Activated naive CD8-positive, alpha-beta T cell treated with anti-CD3 and anti-CD28 coated beads, Interleukin-2, amount 50 U/mL, for 24 hours (primary cell): ENCODE measurements around the gene EML5.
"Not testable (repeated sequence)": the region's sequence is repeated elsewhere in the genome, so short reads cannot be mapped to it uniquely, and the experiment has no call there.

Source experiments
- ATAC-seq: fragments of 150-1000 bp; cut with Tn5 transposase; one replicate; pipeline ENCODE4 v1.10.0; 2021
- DNase-seq: peaks from one replicate; pipeline ENCODE4 v3.0.0; 2021
- H3K27ac Mint-ChIP-seq: one replicate; pipeline ENCODE4 v1.8.0; 2021; ENCODE audit warnings: mild to moderate bottlenecking, mixed read lengths
- H3K27me3 Mint-ChIP-seq: one replicate; pipeline ENCODE4 v1.8.0; 2021; ENCODE audit warnings: mixed read lengths
- H3K36me3 Mint-ChIP-seq: one replicate; pipeline ENCODE4 v1.8.0; 2021; ENCODE audit warnings: low read depth, mixed read lengths
- H3K4me1 Mint-ChIP-seq: one replicate; pipeline ENCODE4 v1.8.0; 2021; ENCODE audit warnings: mixed read lengths
- H3K4me3 Mint-ChIP-seq: one replicate; pipeline ENCODE4 v1.8.0; 2021; ENCODE audit warnings: mild to moderate bottlenecking, moderate library complexity, mixed read lengths
- H3K9me3 Mint-ChIP-seq: one replicate; pipeline ENCODE4 v1.8.0; 2021; ENCODE audit warnings: mixed read lengths

The EML5 gene

GRCh38 chr14:88823968-88824313 lies 31.2 kb upstream of the EML5 start:
- Mint-ChIP-seq H3K4me1 (peaks cover 12% of the 10 kb centered on the region), H3K36me3 (no peaks in the 10 kb centered on the region), H3K9me3 (no peaks in the 10 kb centered on the region), H3K27me3 (peaks cover 3% of the 10 kb centered on the region), H3K27ac (peak overlapping the region; percentile 98), H3K4me3 (peak overlapping the region; percentile 95)
- DNase-seq = no peak
- no peak for ATAC-seq

GRCh38 chr14:88821888-88822287 lies 29.1 kb upstream of the EML5 start:
- no peak overlapping the region for H3K27ac Mint-ChIP-seq
- H3K4me3 Mint-ChIP-seq = no peak overlapping the region
- DNase-seq (no peak), ATAC-seq (no peak)
- H3K4me1 Mint-ChIP-seq = peaks cover 12% of the 10 kb centered on the region
- H3K27me3 Mint-ChIP-seq = peaks cover 9% of the 10 kb centered on the region
- H3K36me3 Mint-ChIP-seq = no peaks in the 10 kb centered on the region
- H3K9me3 Mint-ChIP-seq = no peaks in the 10 kb centered on the region

DNA sequence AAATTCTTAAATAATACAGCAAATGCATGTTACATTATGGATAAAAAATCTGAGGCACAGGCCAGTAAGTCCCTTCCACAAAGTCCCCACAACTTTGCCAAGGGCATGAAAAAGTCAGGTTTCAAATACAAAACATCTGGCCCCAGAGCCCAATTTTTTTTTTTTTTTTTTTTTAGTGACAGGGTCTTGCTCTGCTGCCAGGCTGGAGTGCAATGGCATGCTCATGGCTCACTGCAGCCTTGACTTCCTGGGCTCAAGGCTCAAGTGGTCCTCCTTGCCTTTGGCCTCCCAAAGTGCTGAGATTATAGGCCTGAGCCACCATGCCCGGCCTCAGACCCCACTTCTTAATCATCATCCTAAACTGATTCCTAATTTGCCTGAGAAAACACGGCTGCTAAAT lies 28.6 kb upstream of the EML5 start:
- no peak for ATAC-seq
- DNase-seq = no peak
- Mint-ChIP-seq H3K9me3 (no peaks in the 10 kb centered on the region), H3K27me3 (peaks cover 9% of the 10 kb centered on the region), H3K27ac (no peak overlapping the region), H3K36me3 (no peaks in the 10 kb centered on the region), H3K4me1 (peaks cover 12% of the 10 kb centered on the region), H3K4me3 (no peak overlapping the region)

- H3K27me3 Mint-ChIP-seq, H3K27ac Mint-ChIP-seq, ATAC-seq, H3K36me3 Mint-ChIP-seq, H3K4me1 Mint-ChIP-seq, DNase-seq, H3K9me3 Mint-ChIP-seq, H3K4me3 Mint-ChIP-seq: not testable (repeated sequence)
These were observed 26.9 kb upstream of the EML5 start for GRCh38 chr14:88819674-88820073.

DNA sequence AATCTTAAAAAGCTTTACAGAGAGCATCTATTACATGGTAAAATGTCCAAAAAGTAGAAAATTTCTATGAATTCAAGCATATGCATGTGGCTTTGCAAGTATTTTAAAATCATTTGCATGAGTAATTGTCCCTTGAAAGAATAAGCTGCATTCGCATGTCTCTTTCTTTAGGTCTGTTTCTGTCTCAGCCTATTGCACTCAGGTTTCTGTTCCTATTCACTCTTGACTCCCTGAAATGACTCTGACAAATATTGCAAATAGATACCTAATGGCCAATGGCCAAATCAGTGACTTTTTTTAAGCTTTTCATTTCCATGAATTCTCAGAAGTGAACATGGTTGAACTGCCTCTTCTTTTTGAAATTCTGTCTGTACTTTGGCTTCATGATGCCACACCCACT lies 25.3 kb upstream of the EML5 start:
- no peaks in the 10 kb centered on the region for H3K9me3 Mint-ChIP-seq

GRCh38 chr14:88815980-88816379 lies 23.2 kb upstream of the EML5 start:
- H3K36me3 Mint-ChIP-seq = no peaks in the 10 kb centered on the region
- peaks cover 9% of the 10 kb centered on the region for H3K27me3 Mint-ChIP-seq
- ATAC-seq (no peak), DNase-seq (no peak)
- no peak overlapping the region for H3K4me3 Mint-ChIP-seq
- H3K27ac Mint-ChIP-seq = no peak overlapping the region
- H3K9me3 Mint-ChIP-seq = no peaks in the 10 kb centered on the region
- H3K4me1 Mint-ChIP-seq = no peaks in the 10 kb centered on the region

More for the DNA sequence above, 25.3 kb upstream of the EML5 start:
- Mint-ChIP-seq H3K27me3 (peaks cover 9% of the 10 kb centered on the region), H3K4me3 (no peak overlapping the region), H3K27ac (no peak overlapping the region), H3K4me1 (no peaks in the 10 kb centered on the region), H3K36me3 (no peaks in the 10 kb centered on the region)
- ATAC-seq (no peak), DNase-seq (no peak)

DNA sequence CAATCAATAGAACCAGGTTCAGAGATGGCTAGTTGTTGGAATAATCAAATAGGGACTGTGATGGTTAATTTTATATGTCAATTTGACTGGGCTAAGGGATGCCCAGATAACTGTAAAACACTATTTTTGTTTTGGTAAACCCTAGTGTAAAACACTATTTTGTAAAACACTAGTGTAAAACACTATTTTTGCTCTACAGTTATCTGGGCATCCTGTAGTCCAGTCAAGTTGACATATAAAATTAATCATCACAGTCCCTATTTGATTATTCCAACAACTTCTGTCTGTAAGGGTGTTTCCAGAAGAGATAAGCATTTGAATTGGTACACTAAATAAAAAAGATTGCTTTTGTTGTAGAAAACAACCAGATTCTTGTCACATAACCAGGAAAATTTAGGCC lies 15.6 kb upstream of the EML5 start:
- Mint-ChIP-seq H3K27me3 (peaks cover 18% of the 10 kb centered on the region), H3K27ac (no peak overlapping the region), H3K4me3 (no peak overlapping the region), H3K4me1 (no peaks in the 10 kb centered on the region), H3K9me3 (peaks cover 4% of the 10 kb centered on the region), H3K36me3 (no peaks in the 10 kb centered on the region)
- DNase-seq = no peak
- no peak for ATAC-seq

GRCh38 chr14:88804477-88804876 lies 11.7 kb upstream of the EML5 start:
- H3K9me3 Mint-ChIP-seq = peaks cover 4% of the 10 kb centered on the region
- no peak overlapping the region for H3K27ac Mint-ChIP-seq
- no peaks in the 10 kb centered on the region for H3K4me1 Mint-ChIP-seq
- ATAC-seq = no peak
- no peak for DNase-seq
- no peaks in the 10 kb centered on the region for H3K36me3 Mint-ChIP-seq
- peaks cover 35% of the 10 kb centered on the region for H3K27me3 Mint-ChIP-seq
- H3K4me3 Mint-ChIP-seq = no peak overlapping the region

- H3K4me3 Mint-ChIP-seq = no peak overlapping the region
- no peak for ATAC-seq
- no peaks in the 10 kb centered on the region for H3K4me1 Mint-ChIP-seq
- H3K27me3 Mint-ChIP-seq = peaks cover 35% of the 10 kb centered on the region
- no peak overlapping the region for H3K27ac Mint-ChIP-seq
- DNase-seq = no peak
- H3K36me3 Mint-ChIP-seq = no peaks in the 10 kb centered on the region
- peaks cover 4% of the 10 kb centered on the region for H3K9me3 Mint-ChIP-seq
These were observed 11.3 kb upstream of the EML5 start for GRCh38 chr14:88804035-88804434.

GRCh38 chr14:88802596-88802995 lies 9.8 kb upstream of the EML5 start:
- peaks cover 36% of the 10 kb centered on the region for H3K27me3 Mint-ChIP-seq
- no peaks in the 10 kb centered on the region for H3K36me3 Mint-ChIP-seq
- no peak overlapping the region for H3K27ac Mint-ChIP-seq
- ATAC-seq = no peak
- no peak overlapping the region for H3K4me3 Mint-ChIP-seq
- no peaks in the 10 kb centered on the region for H3K9me3 Mint-ChIP-seq
- H3K4me1 Mint-ChIP-seq = no peaks in the 10 kb centered on the region
- no peak for DNase-seq

GRCh38 chr14:88799522-88799921 lies 6.8 kb upstream of the EML5 start:
- DNase-seq (no peak), ATAC-seq (no peak)
- Mint-ChIP-seq H3K27me3 (peaks cover 30% of the 10 kb centered on the region), H3K4me1 (no peaks in the 10 kb centered on the region), H3K36me3 (no peaks in the 10 kb centered on the region), H3K27ac (no peak overlapping the region), H3K9me3 (no peaks in the 10 kb centered on the region), H3K4me3 (no peak overlapping the region)

GRCh38 chr14:88798156-88798555 lies 5.4 kb upstream of the EML5 start:
- H3K9me3 Mint-ChIP-seq = no peaks in the 10 kb centered on the region
- peaks cover 20% of the 10 kb centered on the region for H3K27me3 Mint-ChIP-seq
- no peak for ATAC-seq
- no peaks in the 10 kb centered on the region for H3K36me3 Mint-ChIP-seq
- no peak overlapping the region for H3K27ac Mint-ChIP-seq
- no peak overlapping the region for H3K4me3 Mint-ChIP-seq
- no peak for DNase-seq
- H3K4me1 Mint-ChIP-seq = peaks cover 4% of the 10 kb centered on the region

DNA sequence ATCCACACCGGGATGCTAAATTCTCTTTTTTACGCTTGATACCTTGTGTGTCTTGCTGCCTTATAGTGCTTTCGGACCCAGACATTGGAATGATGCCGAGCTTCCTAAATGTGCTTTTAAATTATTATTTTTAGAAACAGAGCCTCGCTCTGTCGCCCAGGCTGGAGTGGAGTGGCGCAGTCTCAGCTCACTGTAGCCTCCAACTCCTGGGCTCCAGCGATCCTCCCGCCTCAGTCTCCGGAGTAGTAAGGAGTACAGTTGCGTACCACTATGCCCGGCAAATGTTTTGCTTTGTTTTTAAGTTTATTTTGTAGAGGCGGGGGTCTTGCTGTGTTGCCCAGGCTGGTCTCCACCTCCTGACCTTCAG lies 489 bp upstream of the EML5 start:
- ATAC-seq (no peak), DNase-seq (no peak)
- Mint-ChIP-seq H3K9me3 (no peaks in the 10 kb centered on the region), H3K27ac (no peak overlapping the region), H3K27me3 (peaks cover 2% of the 10 kb centered on the region), H3K36me3 (no peaks in the 10 kb centered on the region), H3K4me1 (peaks cover 34% of the 10 kb centered on the region), H3K4me3 (peak overlapping the region; percentile 75)

- H3K9me3 Mint-ChIP-seq = peaks cover 3% of the 10 kb centered on the region
- peaks cover 2% of the 10 kb centered on the region for H3K36me3 Mint-ChIP-seq
- H3K27ac Mint-ChIP-seq = peak overlapping the region; percentile 71
- peaks cover 34% of the 10 kb centered on the region for H3K4me1 Mint-ChIP-seq
- ATAC-seq (no peak), DNase-seq (peak; percentile 5)
- peak overlapping the region; percentile 85 for H3K4me3 Mint-ChIP-seq
- no peaks in the 10 kb centered on the region for H3K27me3 Mint-ChIP-seq
These were observed 902 bp downstream of the EML5 start for GRCh38 chr14:88791629-88792472.

DNA sequence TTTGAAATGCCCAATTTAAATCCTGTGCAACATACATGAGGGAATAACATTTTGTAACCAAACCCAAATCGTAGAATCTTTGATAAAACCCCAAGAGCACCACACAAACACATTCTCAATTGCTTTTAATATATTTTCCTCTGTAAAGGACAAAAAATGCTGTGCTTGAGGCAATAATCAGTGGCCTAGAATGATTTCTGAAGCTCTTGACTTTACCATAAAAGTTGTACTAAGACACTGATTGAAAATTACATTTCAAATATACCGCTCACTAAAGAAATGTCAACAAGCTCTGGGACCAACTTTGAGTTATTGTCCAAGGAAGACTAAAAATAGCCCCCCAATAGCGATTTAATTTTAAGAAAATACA lies 1.5 kb downstream of the EML5 start:
- no peak for ATAC-seq
- H3K27me3 Mint-ChIP-seq = no peaks in the 10 kb centered on the region
- H3K4me3 Mint-ChIP-seq = peak overlapping the region; percentile 85
- no peak overlapping the region for H3K27ac Mint-ChIP-seq
- H3K4me1 Mint-ChIP-seq = peaks cover 34% of the 10 kb centered on the region
- peaks cover 5% of the 10 kb centered on the region for H3K36me3 Mint-ChIP-seq
- no peak for DNase-seq
- H3K9me3 Mint-ChIP-seq = peaks cover 7% of the 10 kb centered on the region
